MM.1S (cell line): Measurements from ENCODE around the gene PHF21B.

ENCODE experiments used
- DNase-seq: peaks from one replicate; pipeline ENCODE4 v3.0.0-alpha.2; 2015
- H2AFZ ChIP-seq: fragments of 300-600 bp; sonication (generic); 2 replicates; pipeline ENCODE4 v1.6.0; 2016; ENCODE audit warnings: antibody characterized with exemption, low read length
- H3F3A ChIP-seq: fragments of 300-600 bp; sonication (generic); 2 replicates; pipeline ENCODE4 v1.6.1; 2016; ENCODE audit warnings: mild to moderate bottlenecking, antibody characterized with exemption, low read length, moderate library complexity, mixed read lengths; ENCODE audit not compliant: insufficient read depth
- H3K27ac ChIP-seq: fragments of 300-600 bp; sonication (generic); 2 replicates; pipeline ENCODE4 v1.5.1; 2016; ENCODE audit warnings: mild to moderate bottlenecking, low read length
- H3K27me3 ChIP-seq: fragments of 300-600 bp; sonication (generic); replicated peaks from 2 replicates; pipeline ENCODE4 v1.6.0; 2016; ENCODE audit warnings: low read length; ENCODE audit not compliant: insufficient read depth
- H3K36me3 ChIP-seq: fragments of 300-600 bp; sonication (generic); replicated peaks from 2 replicates; pipeline ENCODE4 v1.6.1; 2016; ENCODE audit warnings: mild to moderate bottlenecking, low read length, mixed read lengths; ENCODE audit not compliant: insufficient read depth
- H3K4me1 ChIP-seq: fragments of 300-600 bp; sonication (generic); 2 replicates; pipeline ENCODE4 v1.6.1; 2016; ENCODE audit warnings: low read length, mixed read lengths
- H3K4me2 ChIP-seq: fragments of 300-600 bp; sonication (generic); 2 replicates; pipeline ENCODE4 v1.6.0; 2016; ENCODE audit warnings: low read depth, low read length
- H3K4me3 ChIP-seq: fragments of 300-600 bp; sonication (generic); 2 replicates; pipeline ENCODE4 v1.5.1; 2016; ENCODE audit warnings: low read length, mixed read lengths
- H3K79me2 ChIP-seq: fragments of 300-600 bp; sonication (generic); 2 replicates; pipeline ENCODE4 v1.6.1; 2016; ENCODE audit warnings: mixed run types, low read length, mixed read lengths
- H3K9ac ChIP-seq: fragments of 300-600 bp; sonication (generic); 2 replicates; pipeline ENCODE4 v1.6.1; 2016; ENCODE audit warnings: low read length, mixed read lengths
- H3K9me2 ChIP-seq: fragments of 300-600 bp; sonication (generic); replicated peaks from 2 replicates; pipeline ENCODE4 v1.6.1; 2016; ENCODE audit warnings: mild to moderate bottlenecking, low read length, mixed read lengths; ENCODE audit not compliant: insufficient read depth
- H3K9me3 ChIP-seq: fragments of 300-600 bp; sonication (generic); replicated peaks from 2 replicates; pipeline ENCODE4 v1.6.1; 2016; ENCODE audit warnings: mild to moderate bottlenecking, low read length, mixed read lengths; ENCODE audit not compliant: insufficient read depth
- H4K20me1 ChIP-seq: fragments of 300-600 bp; sonication (generic); 2 replicates; pipeline ENCODE4 v1.6.1; 2016; ENCODE audit warnings: mild to moderate bottlenecking, low read length, moderate library complexity, mixed read lengths; ENCODE audit not compliant: insufficient read depth
- CTCF ChIP-seq: fragments of 300-600 bp; sonication (generic); IDR thresholded peaks from 2 replicates; pipeline ENCODE4 v1.5.1; 2016; ENCODE audit warnings: antibody characterized with exemption, low read length, mixed read lengths
- EZH2 ChIP-seq: fragments of 300-600 bp; sonication (generic); optimal IDR thresholded peaks from 2 replicates; pipeline ENCODE3; 2017; ENCODE audit warnings: low read depth, mild to moderate bottlenecking, antibody characterized with exemption, low read length, mixed read lengths
- EZH2phosphoT487 ChIP-seq: fragments of 300-600 bp; sonication (generic); IDR thresholded peaks from 2 replicates; pipeline ENCODE4 v1.6.1; 2018; ENCODE audit warnings: antibody characterized with exemption, low read length

Gene PHF21B

GRCh38 chr22:44870021-44870420 lies 139.8 kb downstream of the PHF21B start:
- Histone ChIP-seq H3K27me3 (peaks cover 55% of the 10 kb centered on the region), H3K27ac (no peak overlapping the region), H3K4me1 (no peaks in the 10 kb centered on the region), H3K9me3 (no peaks in the 10 kb centered on the region), H3K79me2 (no peaks in the 10 kb centered on the region), H3K4me2 (no peak overlapping the region), H2AFZ (no peak overlapping the region), H3K9ac (no peak overlapping the region), H3K9me2 (no peaks in the 10 kb centered on the region), H3F3A (no peaks in the 10 kb centered on the region), H3K36me3 (no peaks in the 10 kb centered on the region), H4K20me1 (no peaks in the 10 kb centered on the region), H3K4me3 (no peak overlapping the region)
- no peak for TF ChIP-seq EZH2phosphoT487
- DNase-seq = no peak

GRCh38 chr22:44869196-44869595 lies 140.6 kb downstream of the PHF21B start:
- Histone ChIP-seq H3K36me3 (no peaks in the 10 kb centered on the region), H3K4me2 (no peak overlapping the region), H3K79me2 (no peaks in the 10 kb centered on the region), H3K4me3 (no peak overlapping the region), H4K20me1 (no peaks in the 10 kb centered on the region), H3K9me2 (no peaks in the 10 kb centered on the region), H2AFZ (no peak overlapping the region), H3K27ac (no peak overlapping the region), H3K9me3 (no peaks in the 10 kb centered on the region), H3K9ac (no peak overlapping the region), H3K27me3 (peaks cover 59% of the 10 kb centered on the region), H3F3A (no peaks in the 10 kb centered on the region), H3K4me1 (no peaks in the 10 kb centered on the region)
- DNase-seq = no peak
- no peak for TF ChIP-seq CTCF
- TF ChIP-seq EZH2 = no peak
- no peak for TF ChIP-seq EZH2phosphoT487

DNA sequence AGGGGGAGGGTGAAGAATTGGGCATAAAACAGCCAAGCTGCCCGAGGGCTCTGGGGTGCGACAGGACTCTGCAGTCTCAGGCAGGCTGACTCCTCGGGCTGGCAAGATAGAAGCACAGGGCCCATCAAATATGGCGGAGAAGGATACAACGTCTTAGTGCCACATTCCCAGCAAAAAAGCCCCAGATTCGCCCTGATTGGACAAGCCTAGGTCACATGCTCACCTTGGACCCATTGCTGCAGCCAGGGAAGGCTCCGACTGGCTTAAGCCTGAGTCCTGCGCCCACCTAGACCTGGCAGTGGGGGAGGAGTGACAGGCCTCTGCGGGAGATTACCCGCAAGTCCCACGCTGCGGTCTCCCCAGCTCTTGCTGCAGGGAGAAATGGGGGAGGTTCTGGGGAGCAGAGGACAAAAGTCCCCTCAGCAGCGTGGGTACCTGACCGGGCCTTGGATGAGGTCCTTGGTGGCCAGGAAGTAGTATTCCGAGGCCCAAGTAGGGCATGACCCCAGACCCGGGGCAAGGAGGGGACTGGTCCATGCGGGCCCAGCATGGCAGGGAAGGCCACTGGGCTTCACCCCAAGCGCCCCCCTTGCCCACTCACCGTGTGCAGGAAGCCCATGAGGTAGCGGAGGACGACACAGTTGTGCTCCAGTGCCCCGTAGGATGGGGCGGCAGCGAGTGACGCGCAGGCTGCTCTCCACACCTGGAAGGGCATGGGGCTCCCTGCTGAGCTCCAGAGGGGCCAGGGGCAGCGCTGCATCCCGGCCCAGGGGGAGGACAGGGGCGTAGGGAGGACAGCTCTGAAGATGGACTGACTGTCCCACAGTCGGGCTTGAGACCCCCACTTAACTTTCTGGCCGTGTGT lies 144.4 kb downstream of the PHF21B start:
- H3K4me2 ChIP-seq = no peak overlapping the region
- no peaks in the 10 kb centered on the region for H3F3A ChIP-seq
- TF ChIP-seq EZH2 (no peak), CTCF (no peak), EZH2phosphoT487 (no peak)
- no peak overlapping the region for H2AFZ ChIP-seq
- no peak overlapping the region for H3K27ac ChIP-seq
- no peaks in the 10 kb centered on the region for H3K79me2 ChIP-seq
- H3K4me3 ChIP-seq = no peak overlapping the region
- no peaks in the 10 kb centered on the region for H3K9me3 ChIP-seq
- H4K20me1 ChIP-seq = no peaks in the 10 kb centered on the region
- H3K27me3 ChIP-seq = peaks cover 85% of the 10 kb centered on the region
- DNase-seq = no peak
- H3K9me2 ChIP-seq = no peaks in the 10 kb centered on the region
- no peaks in the 10 kb centered on the region for H3K36me3 ChIP-seq
- H3K4me1 ChIP-seq = no peaks in the 10 kb centered on the region
- H3K9ac ChIP-seq = no peak overlapping the region
